NCI-H128 (cell line): Measurements from ENCODE around the gene CHST14.

Experiments
- DNase-seq: peaks from one replicate; lab custom pipeline; 2025; ENCODE audit not compliant: unreplicated experiment; lab: John Stamatoyannopoulos, UW

CHST14 gene, protein sequence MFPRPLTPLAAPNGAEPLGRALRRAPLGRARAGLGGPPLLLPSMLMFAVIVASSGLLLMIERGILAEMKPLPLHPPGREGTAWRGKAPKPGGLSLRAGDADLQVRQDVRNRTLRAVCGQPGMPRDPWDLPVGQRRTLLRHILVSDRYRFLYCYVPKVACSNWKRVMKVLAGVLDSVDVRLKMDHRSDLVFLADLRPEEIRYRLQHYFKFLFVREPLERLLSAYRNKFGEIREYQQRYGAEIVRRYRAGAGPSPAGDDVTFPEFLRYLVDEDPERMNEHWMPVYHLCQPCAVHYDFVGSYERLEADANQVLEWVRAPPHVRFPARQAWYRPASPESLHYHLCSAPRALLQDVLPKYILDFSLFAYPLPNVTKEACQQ

DNA sequence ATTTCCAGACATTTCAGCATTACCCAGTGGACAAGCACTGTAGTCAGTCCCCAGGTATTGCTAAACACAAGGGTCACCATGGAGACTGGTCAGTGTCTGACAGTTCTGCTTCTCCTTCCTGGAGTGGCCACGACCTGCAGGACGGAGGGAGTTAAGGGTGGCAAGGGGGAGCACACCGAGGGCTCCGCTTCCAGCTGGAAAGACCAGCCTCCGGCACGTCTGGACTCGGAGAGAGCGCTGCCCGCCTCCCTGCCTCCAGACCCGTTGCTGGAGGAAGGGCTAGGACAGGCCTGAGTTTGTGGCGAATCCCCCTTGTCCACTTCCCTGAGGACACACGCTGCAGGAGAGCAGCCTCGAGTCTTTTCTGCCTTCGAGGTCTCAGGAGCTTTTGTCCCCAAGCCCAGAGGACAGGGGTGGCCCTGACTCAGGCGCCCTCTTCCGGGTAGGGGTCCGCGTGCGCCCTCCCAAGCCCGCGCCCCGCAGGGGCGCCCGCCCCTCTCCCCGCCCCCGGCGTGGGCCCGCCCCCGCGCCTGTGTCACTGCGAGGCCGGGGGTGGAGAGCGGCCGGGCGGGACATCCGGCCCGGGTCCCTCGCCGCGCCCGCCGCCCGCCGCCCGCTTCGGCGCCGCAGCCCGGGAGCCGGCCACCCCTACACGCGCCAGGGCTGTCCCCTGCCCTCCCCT lies at the start of gene CHST14:
Gene CHST14, plus strand, starts transcription at position 562 of the 682 bp plus-strand sequence. CDS start 230 bp downstream, outside the sequence.
- DNase-seq = no peak

DNA sequence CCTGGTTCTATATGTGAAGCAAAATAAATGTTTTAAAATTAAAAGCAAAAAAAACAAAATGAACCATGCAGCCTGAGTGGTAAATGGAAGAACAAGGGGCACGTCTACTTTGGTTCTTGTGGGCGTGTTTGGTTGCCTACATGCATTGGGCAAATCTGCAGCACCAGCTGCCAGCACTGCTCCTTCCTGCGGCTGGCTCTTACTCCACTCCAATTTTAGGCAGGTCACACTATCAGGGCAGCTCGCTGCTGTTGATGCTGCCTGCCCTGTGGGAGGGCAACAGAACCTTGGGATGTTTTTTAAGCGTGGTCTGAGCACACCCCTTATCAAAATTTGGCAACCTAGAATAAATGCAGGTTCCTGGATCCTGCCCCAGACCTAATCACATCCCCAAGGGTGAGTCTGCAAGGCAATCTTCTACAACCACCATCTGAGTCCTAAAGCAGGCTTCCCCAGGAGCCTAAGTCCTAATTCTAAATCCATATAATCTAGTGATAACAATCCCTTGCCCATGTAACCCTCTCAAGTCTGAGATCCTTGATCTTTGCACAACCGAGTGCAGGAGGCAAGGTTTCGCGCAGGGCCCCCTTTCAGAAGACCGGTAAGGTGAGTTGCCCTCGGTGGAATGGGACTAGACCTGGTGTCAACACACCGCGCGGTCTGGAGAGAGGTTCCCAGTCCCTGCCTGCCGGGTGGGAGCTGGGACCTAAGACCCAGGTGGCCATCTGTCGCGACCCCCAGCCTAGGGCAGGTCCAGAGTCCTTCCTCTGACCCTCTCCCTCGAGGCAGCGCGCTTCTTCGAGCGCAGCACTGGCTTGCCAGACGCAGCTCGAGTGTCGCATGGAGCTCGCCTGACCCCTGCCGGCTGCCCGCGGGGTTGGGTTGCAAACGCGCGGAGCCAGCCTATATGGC lies 49.3 kb upstream of the CHST14 start:
- no peak for DNase-seq

DNA sequence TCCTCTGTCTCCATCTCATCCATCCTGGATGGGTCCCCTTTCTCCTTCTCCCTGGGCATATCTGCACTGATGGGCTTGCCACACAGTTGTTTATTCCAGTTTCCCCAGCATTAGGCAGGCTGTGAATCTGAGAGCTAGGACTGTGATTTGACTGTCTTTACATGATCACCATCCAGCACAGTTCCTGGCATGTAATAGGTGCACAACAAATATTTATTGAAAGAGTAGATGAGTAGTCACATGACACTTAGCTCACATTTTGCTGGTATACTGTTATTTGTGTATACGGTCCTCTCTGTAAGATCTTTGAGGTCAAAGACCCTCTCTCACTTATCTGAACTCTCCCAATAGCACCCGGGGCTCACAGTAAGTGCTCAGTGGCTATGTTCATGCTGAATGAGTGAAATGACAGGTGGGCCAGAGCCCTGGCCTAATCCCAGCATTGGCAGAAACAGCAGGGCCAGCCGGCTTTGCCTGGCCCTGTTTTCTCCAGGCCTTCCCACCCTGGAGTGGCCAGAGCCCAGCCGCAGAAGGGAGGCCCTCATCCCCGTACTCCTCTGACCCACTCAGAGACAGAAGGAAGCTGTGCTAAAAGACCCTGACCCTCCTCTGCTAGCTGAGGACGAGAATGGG lies 46.2 kb upstream of the CHST14 start:
- no peak for DNase-seq

DNA sequence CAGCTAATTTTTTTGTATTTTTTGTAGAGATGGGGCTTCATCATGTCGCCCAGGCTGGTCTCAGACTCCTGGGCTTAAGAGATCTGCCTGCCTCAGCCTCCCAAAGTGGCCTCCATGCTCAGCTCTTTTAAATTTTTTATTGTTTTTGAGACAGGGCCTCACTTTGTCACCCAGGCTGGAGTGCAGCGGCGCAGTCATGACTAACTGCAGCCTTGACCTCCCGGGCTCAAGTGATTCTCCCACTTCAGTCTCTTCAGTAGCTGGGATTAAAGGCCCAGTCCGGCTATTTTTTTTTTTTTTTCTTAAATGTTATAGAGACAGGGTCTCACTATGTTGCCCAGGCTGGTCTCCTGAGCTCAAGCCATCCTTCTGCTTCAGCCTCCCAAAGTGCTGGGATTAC lies 45.1 kb upstream of the CHST14 start:
- DNase-seq = no peak

DNA sequence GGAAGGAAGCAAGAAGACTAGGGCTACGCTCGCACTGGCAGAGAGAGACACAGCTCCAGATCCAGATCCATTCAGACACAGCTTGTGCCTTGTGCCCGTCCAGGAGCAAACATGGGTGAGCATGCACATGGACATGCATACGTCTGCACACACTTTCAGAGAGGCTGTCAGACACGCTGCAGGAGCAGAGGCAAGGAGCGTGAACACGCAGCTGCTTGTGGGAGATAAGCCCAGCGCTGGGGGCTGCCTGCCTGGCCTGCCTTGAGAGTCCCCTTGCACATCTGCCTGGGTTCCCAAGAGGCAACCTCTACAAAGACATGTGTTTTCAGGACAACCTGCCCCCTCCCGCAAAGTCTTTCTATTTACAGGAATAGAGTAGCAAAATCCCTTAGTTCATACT lies 43.6 kb upstream of the CHST14 start:
- no peak for DNase-seq

DNA sequence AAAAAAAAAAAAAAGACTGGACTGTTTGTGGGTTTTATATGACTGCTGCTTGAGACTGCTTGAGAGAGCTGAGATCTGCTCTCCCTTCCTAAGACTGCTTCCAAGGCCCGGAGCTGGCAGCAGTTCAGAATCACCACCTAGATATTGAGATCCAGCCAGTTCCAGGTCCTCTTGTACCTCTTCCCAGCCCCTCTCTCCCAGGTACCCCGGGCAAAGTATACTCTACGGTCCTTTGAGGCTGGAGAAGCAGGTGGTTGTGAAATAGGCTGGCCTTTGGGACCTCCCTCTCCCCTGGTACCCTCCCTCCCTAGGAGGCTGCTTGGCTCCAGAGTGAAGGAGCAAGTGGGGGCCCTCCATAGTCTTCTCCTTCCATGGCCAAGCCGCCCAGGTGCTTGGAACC lies 42.6 kb upstream of the CHST14 start:
- DNase-seq = no peak

DNA sequence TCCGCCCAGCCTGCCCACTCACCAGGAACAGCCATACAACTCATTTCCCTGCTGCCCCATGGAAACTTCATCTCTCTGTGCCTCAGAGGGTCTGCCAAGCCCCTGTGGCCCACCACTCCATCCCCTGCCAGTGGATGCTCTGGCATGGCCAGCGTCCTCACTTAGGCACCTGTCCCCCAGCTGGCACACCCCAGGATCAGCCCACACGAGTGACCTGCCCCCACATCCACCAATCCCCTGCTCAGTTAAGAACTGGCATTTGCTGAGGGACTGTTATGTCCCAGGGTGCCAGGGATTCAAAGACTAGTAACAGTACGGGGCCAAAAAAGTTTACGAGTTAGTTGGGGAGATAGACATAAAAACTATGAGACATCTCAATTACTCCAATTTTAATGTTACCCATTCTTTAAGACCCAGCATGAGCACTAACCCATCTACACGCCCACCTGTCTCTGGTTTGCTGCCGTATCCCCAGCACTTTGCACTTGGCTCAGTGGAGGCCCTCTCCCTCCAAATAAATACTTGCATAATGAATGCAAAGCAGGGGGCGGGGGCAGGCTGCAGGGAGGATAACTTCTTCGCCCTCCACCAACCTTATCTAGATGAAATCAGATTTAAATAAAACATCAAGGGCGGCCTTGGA lies 41.6 kb upstream of the CHST14 start:
- DNase-seq = no peak

DNA sequence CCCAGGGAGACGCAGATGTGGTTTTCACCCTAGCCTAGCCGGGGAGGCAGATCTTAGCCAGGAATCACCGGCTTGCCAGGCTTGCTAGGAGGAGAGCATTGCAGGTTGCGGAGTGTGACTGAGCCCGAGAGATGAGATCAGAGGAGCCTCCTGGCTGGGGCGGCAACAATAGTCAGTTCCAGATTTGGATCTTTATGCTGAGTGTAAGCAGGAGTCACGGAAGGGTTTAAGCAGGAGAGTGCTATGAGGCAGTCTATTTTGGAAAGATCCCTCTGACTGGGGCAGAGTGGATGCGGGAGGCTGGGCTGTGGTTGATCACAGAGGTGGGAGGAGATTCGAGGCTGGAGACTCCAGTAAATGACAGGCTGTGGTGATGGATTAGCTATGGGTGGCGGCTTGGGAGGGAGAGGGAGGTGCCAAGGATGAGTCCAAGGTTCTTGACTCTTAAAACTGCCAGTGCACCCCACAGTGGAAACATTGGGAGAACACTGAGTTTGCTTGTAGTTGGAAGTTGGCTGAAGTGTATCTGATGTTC lies 40.4 kb upstream of the CHST14 start:
- DNase-seq = no peak

DNA sequence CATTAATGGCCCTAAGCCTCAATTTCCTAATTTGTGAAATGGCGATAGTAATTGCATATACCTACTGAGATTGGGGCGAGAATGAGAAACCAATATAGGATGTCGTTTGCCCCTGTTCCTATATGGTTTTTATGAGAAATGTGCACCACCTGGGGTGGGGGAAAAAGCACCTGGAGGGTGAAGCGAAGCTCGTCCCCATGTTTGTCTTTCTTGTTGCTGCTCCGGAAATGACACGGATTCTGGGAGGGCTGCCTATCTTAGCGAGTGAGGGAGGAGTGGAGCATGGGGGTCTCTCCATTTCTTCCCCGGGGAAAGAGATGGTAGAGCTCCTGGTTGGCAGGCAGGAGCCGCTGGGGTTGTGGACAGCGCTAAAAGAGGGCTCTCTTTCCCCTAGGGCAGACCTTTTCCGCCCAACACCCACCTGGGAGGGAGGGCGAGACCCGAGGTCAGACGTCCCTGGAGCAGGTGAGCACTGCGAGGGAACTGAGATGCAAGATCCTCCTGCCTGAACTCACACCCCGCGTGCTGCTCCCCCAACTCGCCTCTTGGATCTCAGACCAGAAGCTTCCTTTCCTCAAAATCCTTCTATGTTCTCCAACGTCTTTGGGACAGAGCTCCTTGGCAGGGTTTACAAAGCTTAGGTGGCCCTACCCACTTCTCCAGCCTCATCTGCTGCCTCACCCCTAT lies 35.6 kb upstream of the CHST14 start:
- no peak for DNase-seq

DNA sequence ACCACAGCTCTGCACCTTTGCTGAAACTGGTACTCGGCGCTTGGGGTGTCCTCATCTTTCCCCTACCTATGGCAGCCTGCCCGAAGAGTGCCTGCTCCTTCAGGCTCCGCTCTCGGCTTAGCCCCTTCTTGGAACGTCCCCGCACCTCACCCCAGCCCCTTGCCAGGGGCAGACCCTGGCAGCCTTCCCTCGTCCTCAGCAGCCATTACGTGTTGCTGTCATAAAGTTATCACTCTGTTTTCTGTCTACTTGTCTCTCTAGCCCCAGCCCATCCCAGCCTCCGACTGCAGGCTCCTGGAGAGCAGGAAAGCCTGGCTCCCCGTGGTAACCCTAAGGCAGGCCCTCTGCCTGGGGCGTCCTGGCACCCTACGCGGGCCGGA lies 35.1 kb upstream of the CHST14 start:
- no peak for DNase-seq

DNA sequence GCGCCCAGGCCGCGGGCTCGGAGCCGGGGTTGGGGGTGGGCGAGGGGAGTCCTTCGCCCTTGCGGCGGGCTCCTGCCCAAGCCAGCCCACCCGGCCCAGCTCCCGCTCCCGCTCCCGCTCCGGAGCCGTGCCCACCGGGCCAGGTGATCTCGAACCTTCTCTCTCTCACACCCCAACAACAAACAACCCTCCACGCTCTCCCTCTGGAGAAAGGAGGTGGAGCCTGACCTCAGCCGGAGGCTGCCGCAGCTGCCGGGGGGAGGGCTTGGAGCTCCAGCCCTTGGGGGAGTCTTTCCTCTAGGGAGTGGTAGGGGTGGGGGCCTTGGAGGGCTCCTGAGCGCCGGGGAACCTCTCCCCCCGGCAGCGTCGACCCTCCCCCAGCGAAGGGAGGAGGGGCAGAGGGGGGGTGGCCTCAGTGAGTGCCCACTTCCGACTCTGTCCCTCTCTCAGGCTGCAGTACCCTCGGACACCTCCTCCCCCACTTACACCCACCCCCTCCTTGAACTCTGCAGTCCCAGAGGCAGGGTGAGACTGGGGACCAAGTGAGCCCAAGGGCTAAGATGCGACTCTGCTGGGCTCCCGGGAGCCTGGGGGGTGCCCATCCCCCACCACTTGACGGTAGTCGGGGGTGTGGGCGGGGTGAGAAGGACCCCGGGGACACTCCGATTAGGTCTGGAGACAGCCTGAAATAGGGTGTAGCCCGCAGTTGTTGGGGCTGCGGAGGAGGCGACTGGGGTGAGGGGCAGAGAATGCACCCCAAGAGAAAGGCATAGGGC lies 34.5 kb upstream of the CHST14 start:
- no peak for DNase-seq

DNA sequence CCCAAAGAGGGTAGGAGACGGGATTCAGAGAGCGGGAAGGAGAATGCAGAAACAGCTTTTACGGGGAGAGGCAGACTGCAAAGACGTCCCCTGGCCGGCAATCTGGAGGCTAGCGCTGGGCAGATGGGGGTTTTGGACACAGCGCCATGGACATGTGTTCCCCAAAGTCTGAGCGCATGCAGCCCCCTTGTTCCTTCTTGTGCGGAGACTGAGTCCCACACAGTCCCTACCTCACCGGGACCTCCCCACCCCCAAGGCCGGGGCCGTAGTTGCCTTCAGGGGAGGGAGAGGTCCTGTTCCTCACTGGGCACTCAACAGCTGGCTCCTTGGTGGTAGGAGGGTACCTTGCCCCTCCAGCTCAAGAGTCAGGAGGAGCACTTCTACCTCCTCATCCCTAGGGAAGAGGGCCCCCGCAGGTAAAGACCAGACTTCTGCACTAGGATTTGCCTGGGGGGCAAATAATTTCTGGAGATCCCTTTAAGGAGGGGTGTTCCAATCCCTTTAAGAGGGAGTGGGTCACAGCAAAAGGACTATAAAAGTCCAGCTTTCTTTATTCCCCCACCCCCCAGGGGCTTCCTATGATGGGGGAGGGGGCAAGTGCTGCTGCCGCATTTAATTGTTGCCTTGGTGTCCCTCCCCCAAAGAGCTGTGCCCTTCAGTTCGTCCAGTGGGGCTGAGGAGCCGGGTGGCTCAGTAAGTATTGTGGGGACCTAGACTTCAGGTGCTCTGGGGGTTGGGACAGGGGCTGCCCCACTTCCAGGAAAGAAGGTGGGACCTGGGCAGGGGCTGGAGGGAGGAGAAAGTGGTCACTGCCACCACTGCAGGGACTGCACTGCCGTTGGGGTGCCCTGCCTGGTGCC lies 33.7 kb upstream of the CHST14 start:
- DNase-seq = no peak

DNA sequence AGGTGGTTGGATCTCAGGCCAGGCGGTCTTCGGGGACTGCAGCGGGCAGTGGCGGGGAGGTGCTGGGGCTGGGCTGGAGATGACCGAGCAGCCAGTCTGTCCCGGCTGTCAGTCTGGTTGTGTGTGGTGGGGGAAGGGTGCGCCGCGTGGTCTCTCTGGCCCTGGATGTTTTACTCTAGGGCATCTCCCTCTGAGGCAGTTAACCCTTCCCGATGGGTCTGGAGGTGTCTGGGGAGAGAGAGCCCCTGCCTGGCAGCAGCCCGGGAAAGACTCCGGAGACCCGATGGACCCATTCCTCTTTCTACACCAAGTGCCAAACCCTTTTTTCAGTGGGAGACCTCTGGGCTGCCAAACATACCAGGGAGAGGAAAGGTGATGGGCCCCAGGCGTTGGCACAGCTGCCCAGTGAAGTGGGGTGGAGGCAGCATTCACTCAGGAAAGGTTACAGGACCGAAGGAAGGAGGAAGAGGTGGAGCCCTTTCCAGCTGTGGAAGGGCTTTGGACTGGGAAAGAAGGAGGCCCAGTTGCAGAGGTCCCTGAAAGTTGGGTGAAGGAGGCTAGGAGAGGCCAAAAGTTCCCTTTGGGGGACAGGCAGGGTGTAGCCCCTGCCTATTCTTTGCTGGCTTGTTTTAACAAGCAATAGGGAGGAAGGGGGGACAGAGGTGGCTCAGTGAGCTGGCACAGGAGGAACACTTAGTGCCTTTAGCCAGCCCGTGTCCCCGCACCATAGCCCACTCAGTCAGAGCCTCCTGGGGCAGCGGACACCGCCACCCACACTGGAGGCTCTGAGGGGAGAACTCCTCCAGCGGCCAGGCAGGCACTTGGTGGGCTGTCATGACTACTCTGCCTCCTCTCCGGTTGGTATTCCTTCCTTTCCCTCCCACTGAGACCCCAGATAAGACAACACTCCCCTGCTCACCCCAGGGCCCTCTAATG lies 32.8 kb upstream of the CHST14 start:
- no peak for DNase-seq

DNA sequence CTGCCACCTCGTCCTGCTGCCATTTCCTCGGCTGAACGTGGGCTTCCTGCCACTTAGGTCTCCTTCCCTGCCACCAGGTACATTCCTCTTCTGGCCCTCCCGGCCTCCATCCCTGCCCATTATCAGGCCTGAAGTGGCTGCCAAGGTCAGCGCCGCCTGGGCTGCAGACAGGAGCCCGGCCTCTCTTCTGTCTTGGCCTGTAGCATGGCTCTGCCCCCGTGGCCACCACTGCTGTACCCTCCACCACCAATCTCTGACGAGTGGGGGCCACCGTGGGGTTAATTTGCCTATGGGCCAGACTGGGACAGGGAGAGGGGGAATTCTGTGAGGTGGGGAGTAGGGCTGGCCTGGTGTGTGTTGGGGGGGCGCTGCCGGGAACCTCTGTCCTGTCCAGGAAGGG lies 32.1 kb upstream of the CHST14 start:
- no peak for DNase-seq

DNA sequence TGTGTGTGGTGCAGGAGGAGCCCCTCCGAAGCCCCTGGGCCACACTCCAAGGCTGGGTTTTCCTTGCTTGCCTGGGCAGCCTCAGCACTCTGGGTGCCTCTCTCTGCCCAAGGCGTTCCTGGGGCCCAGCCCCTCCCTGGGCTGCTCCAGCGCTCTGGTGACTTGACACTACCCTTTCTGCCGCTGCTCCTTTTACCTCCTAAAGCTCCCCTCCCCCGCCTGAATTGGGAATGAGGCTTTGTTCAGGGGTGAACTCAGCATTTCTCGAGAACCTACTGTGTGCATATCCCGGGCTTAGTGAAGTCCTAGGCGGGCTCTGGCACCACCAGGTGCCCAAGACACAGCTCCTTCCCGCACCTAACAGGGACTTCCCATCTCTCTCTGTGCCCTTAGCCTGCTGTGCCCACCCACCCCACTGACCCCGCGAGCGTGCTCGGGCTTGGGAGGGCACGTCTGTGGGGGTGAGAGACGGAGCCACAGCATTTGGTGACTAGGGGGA lies 31.3 kb upstream of the CHST14 start:
- DNase-seq = no peak

DNA sequence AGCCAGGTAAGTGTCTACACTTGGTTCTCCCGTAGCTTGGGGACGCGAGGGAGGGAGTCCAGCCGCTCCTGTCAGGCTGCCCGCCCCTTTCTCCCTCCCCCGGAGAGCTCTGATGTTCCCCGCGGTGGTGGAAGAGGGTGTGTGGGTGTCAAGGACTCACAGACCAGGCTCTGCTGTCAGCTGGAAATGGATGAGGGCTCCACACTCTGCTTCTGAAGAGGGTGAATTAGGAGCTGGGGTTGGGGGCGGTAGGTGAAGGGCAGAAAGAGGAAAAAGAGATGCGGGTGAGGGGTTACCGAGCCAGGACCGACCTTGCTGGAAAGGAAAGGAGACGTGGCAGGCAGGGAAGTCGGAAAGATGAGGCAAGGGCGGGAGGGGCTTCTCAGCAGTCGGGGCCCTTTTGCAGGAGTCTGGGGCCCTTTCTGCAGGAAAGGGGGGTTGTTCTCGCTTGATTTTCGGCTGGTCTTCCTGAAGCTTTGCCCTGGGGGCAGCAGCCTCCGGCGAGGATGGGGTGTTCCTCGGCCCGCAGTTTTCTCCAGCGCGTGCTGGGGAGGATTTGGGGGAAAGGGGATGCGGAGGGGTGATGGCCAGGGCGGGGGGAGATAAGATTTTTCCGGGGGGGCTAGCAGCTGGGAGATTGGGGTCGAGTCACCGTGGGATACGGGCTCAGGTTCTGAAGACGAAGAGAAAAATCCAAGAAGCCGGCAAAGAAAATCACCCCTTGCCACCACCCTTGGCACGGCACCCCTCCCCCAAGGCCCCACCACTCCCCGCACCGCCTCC lies 30.6 kb upstream of the CHST14 start:
- DNase-seq = no peak
